ELF-1 (cell line): Measurements from ENCODE around the gene FOXJ2.
A peak's percentile ranks its signal among the peaks of the same experiment; 100 is the strongest.
"Not testable (repeated sequence)": the region's sequence is repeated elsewhere in the genome, so short reads cannot be mapped to it uniquely, and the experiment has no call there.

Source experiments
- DNase-seq: peaks from one replicate; pipeline ENCODE4 v3.0.0-alpha.2; 2016; ENCODE audit warnings: low read depth, low spot score

Gene FOXJ2

GRCh38 chr12:8032242-8033152 lies at the start of gene FOXJ2:
Gene FOXJ2, plus strand, starts transcription at chr12:8032716. Its CDS starts 7,117 bp downstream, at chr12:8039833.
- DNase-seq, result peak; percentile 57

GRCh38 chr12:7983019-7983418 lies 49.5 kb upstream of the FOXJ2 start:
- DNase-seq, result not testable (repeated sequence)

- not testable (repeated sequence) for DNase-seq
Observed at GRCh38 chr12:7983460-7983859, 49.1 kb upstream of the FOXJ2 start.

GRCh38 chr12:7984900-7985299 lies 47.6 kb upstream of the FOXJ2 start:
- no peak for DNase-seq

- no peak for DNase-seq
Observed at GRCh38 chr12:7985802-7986418, 46.6 kb upstream of the FOXJ2 start.

GRCh38 chr12:7989827-7990491 lies 42.6 kb upstream of the FOXJ2 start:
- DNase-seq, result no peak

GRCh38 chr12:7991535-7991934 lies 41.0 kb upstream of the FOXJ2 start:
- DNase-seq, result peak; percentile 40

GRCh38 chr12:7994731-7995205 lies 37.7 kb upstream of the FOXJ2 start:
- DNase-seq, result peak; percentile 80

- DNase-seq, result peak; percentile 93
Observed at GRCh38 chr12:7995266-7995963, 37.1 kb upstream of the FOXJ2 start.

GRCh38 chr12:8000827-8001226 lies 31.7 kb upstream of the FOXJ2 start:
- not testable (repeated sequence) for DNase-seq

- DNase-seq, result not testable (repeated sequence)
Observed at GRCh38 chr12:8001496-8001895, 31.0 kb upstream of the FOXJ2 start.

GRCh38 chr12:8004897-8005296 lies 27.6 kb upstream of the FOXJ2 start:
- not testable (repeated sequence) for DNase-seq

- DNase-seq, result no peak
Observed at GRCh38 chr12:8011331-8011730, 21.2 kb upstream of the FOXJ2 start.

GRCh38 chr12:8012651-8013309 lies 19.7 kb upstream of the FOXJ2 start:
- DNase-seq, result no peak

GRCh38 chr12:8014836-8015235 lies 17.7 kb upstream of the FOXJ2 start:
- DNase-seq, result no peak

- not testable (repeated sequence) for DNase-seq
Observed at GRCh38 chr12:8018213-8018612, 14.3 kb upstream of the FOXJ2 start.

- DNase-seq, result peak; percentile 94
Observed at GRCh38 chr12:8018666-8019581, 13.6 kb upstream of the FOXJ2 start.

- DNase-seq, result peak; percentile 99
Observed at GRCh38 chr12:8026291-8026900, 6.1 kb upstream of the FOXJ2 start.

GRCh38 chr12:8027856-8028255 lies 4.7 kb upstream of the FOXJ2 start:
- no peak for DNase-seq
